GM12873 (cell line): Measurements from ENCODE around the gene FAM20C.

Experiments used
- CTCF ChIP-seq: IDR thresholded peaks from 2 replicates; pipeline ENCODE4 v1.5.1; 2012; ENCODE audit warnings: low read depth, mild to moderate bottlenecking, moderate library complexity, low read length, control low read depth; ENCODE audit not compliant: insufficient read depth; ENCODE audit errors: missing control alignments

Gene FAM20C

GRCh38 chr7:292826-293225, 100.5 kb downstream of the FAM20C start:
- TF ChIP-seq CTCF = no peak

GRCh38 chr7:293681-294439, 101.5 kb downstream of the FAM20C start:
- TF ChIP-seq CTCF = no peak

- no peak for TF ChIP-seq CTCF
Observed at GRCh38 chr7:294440-295154, 102.2 kb downstream of the FAM20C start.

GRCh38 chr7:295155-296154, 103.1 kb downstream of the FAM20C start:
- no peak for TF ChIP-seq CTCF

- no peak for TF ChIP-seq CTCF
Observed at GRCh38 chr7:296373-296945, 104.1 kb downstream of the FAM20C start.

GRCh38 chr7:297611-298374, 105.4 kb downstream of the FAM20C start:
- no peak for TF ChIP-seq CTCF
